Hepatocyte (in vitro differentiated cells): ENCODE measurements around the gene RAB27A.

Experiments
- EZH2 ChIP-seq: fragments of 200-600 bp; sonication (generic); IDR thresholded peaks from 2 replicates; pipeline ENCODE4 v1.6.1; 2016; ENCODE audit warnings: antibody characterized with exemption, mild to moderate bottlenecking, borderline replicate concordance
- EZH2phosphoT487 ChIP-seq: fragments of 200-600 bp; sonication (generic); IDR thresholded peaks from one replicate; pipeline ENCODE4 v1.6.1; 2018; ENCODE audit warnings: antibody characterized with exemption, mild to moderate bottlenecking, low read depth, moderate library complexity; ENCODE audit not compliant: unreplicated experiment, severe bottlenecking
- TF ChIP-seq, protein P1 (sequence below): fragments of 200-600 bp; sonication (generic); IDR thresholded peaks from 2 replicates; pipeline ENCODE4 v1.5.1; 2016; ENCODE audit warnings: antibody characterized with exemption, mild to moderate bottlenecking; ENCODE audit not compliant: poor library complexity

DNA sequence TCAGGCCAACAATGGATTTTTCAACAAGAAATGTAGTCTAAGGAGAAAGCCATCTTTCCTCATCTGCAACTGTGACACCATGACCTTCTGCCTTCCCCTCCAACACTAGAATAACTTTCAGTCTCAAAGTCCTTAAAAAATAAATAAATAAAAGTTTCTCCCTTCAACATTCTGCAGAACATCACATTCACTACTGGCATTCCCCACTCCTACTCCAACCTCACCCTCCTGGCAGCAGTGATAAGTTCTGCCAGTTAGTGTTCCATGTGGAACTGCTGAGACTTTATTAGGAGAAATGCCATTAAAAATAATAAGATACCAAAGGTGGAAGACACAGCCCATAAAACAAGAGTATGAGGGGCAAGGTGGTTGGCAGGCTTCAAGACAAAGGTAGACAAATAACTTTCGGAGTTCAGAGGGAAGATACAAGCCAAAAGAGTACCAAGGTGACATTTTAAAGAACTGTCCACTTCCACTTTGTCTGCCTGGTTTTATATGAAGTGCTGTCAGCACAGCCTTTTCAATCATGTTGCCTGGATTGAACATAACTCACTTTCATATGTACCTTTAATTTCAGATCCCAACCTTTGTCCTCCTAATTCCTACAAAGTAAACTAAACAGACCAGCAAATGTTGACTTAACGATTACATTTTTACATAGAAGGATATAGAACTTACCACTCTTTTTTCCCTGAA is 55.4 kb downstream of the RAB27A start:
- TF ChIP-seq, protein P1, sequence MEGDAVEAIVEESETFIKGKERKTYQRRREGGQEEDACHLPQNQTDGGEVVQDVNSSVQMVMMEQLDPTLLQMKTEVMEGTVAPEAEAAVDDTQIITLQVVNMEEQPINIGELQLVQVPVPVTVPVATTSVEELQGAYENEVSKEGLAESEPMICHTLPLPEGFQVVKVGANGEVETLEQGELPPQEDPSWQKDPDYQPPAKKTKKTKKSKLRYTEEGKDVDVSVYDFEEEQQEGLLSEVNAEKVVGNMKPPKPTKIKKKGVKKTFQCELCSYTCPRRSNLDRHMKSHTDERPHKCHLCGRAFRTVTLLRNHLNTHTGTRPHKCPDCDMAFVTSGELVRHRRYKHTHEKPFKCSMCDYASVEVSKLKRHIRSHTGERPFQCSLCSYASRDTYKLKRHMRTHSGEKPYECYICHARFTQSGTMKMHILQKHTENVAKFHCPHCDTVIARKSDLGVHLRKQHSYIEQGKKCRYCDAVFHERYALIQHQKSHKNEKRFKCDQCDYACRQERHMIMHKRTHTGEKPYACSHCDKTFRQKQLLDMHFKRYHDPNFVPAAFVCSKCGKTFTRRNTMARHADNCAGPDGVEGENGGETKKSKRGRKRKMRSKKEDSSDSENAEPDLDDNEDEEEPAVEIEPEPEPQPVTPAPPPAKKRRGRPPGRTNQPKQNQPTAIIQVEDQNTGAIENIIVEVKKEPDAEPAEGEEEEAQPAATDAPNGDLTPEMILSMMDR = no peak
- no peak for TF ChIP-seq EZH2
- TF ChIP-seq EZH2phosphoT487 = no peak
